ENCODE results near the gene HIBADH. TPM values are rescaled to one million over a fixed set of nuclear protein-coding genes. Genes with fewer than 3 reads are reported as not detected.

HIBADH gene
- total RNA-seq, 2 experiments from 2014 or later = 9.4 to 10.3 TPM

GRCh38 chr7:27606270-27607209 is 56.1 kb downstream of the HIBADH start:
- no peak overlapping the region for H3K4me3 Mint-ChIP-seq
- H3K9me3 Mint-ChIP-seq (ENCODE audit: insufficient read depth) = no peaks in the 10 kb centered on the region
- H3K27me3 Mint-ChIP-seq (ENCODE audit: low read depth) = no peaks in the 10 kb centered on the region
- ATAC-seq (no peak), DNase-seq (no peak)
- no peak overlapping the region for H3K27ac Mint-ChIP-seq
- H3K4me1 Mint-ChIP-seq (ENCODE audit: low read depth) = peaks cover 4% of the 10 kb centered on the region
- H3K36me3 Mint-ChIP-seq (ENCODE audit: low read depth) = no peaks in the 10 kb centered on the region
- ChIA-PET POLR2A (no interaction called here), CTCF (interaction anchor here (0.9 to 3.0 kb wide), 8 partner anchors 10 to 414 kb away, joined by 3 to 17 read pairs (median 3); partner anchors contain the start of gene HIBADH)

DNA sequence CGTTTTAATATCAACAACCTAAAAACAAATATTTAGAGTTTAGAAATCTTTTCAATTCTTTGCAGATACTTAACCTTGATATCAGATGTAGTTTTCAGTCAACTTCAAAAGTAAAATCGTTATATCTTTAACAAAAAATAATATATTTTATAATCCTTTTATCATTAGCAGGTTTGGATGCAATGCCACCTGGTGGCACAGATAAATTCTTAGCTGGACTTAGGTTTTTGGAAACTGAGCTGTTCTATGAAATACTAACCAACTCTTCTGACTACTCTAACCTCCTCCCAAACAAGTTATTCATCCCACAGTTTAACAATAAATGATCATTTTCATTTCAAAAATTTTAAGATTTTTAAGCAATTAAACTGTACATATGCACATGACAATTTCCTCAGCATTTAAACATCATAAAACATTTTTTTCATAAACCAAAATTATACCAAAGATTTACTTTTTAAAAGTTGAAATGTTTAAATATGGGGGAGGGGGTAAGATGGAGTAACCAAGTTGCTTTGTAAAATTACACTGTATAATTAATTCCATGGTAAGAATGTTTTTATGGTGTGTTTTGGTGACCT is 56.9 kb downstream of the HIBADH start:
- Mint-ChIP-seq H3K4me1 (ENCODE audit: low read depth) (peaks cover 4% of the 10 kb centered on the region), H3K9me3 (ENCODE audit: insufficient read depth) (no peaks in the 10 kb centered on the region), H3K27me3 (ENCODE audit: low read depth) (no peaks in the 10 kb centered on the region), H3K27ac (no peak overlapping the region), H3K4me3 (no peak overlapping the region), H3K36me3 (ENCODE audit: low read depth) (no peaks in the 10 kb centered on the region)
- DNase-seq (no peak), ATAC-seq (no peak)
- POLR2A ChIA-PET = no interaction called here
- CTCF ChIA-PET = interaction anchor here (1.0 to 3.0 kb wide), 7 partner anchors 11 to 413 kb away, joined by 3 to 17 read pairs (median 3); partner anchors contain the start of gene HIBADH

DNA sequence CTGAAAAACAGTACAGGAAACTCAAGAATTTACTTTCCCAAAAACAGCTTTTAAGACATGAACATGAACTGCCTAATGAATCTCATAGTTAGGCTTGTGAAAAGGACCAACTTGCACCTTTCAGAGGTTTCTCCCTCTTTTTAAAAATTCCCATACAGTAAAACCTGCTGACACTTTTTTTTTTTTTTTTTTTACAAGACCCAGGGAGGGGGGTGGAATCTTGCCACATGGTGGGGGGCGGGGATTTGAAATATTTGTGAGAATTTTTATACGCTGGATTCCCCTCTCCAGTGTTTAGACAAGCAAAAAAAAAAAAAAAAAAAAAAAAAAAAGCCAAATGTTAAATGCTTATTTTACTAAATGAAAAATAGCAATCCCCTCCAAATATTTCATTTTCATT is 57.4 kb downstream of the HIBADH start:
- ATAC-seq (no peak), DNase-seq (no peak)
- Mint-ChIP-seq H3K36me3 (ENCODE audit: low read depth) (no peaks in the 10 kb centered on the region), H3K9me3 (ENCODE audit: insufficient read depth) (no peaks in the 10 kb centered on the region), H3K4me3 (no peak overlapping the region), H3K4me1 (ENCODE audit: low read depth) (peaks cover 1% of the 10 kb centered on the region), H3K27me3 (ENCODE audit: low read depth) (no peaks in the 10 kb centered on the region), H3K27ac (no peak overlapping the region)
- POLR2A ChIA-PET = no interaction called here
- CTCF ChIA-PET = interaction anchor here (1.0 to 3.0 kb wide), 4 partner anchors 57 to 412 kb away, joined by 3 to 17 read pairs (median 4); partner anchors contain the start of gene HIBADH

GRCh38 chr7:27603813-27604212 is 58.9 kb downstream of the HIBADH start:
- DNase-seq = no peak
- no peaks in the 10 kb centered on the region for H3K27me3 Mint-ChIP-seq (ENCODE audit: low read depth)
- POLR2A ChIA-PET = no interaction called here
- H3K9me3 Mint-ChIP-seq (ENCODE audit: insufficient read depth) = no peaks in the 10 kb centered on the region
- no peaks in the 10 kb centered on the region for H3K36me3 Mint-ChIP-seq (ENCODE audit: low read depth)
- CTCF ChIA-PET = interaction anchor here (1.5 kb wide), 1 partner anchor 408 kb away, joined by 4 read pairs; no protein-coding TSS in a partner anchor
- no peak overlapping the region for H3K27ac Mint-ChIP-seq
- H3K4me3 Mint-ChIP-seq = no peak overlapping the region
- H3K4me1 Mint-ChIP-seq (ENCODE audit: low read depth) = no peaks in the 10 kb centered on the region
- no peak for ATAC-seq

DNA sequence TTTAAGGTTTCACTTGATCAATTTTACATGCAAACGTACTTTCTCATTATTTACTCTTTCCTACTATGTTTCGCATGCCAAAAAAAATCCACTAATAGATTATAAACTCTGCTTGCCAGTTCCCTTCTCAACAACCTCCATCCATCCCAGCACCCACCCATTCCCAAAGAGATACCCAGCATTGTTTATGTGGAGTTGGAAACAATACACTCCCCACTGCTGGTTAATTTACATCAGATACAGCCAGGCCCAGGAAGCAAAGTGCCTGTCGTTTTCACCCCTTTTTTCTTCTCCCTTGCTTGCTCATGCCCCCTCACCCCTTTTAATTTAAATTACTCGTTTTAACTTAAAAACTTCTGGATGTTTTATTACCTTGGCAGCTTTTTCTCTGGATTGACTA is 59.9 kb downstream of the HIBADH start:
- no peaks in the 10 kb centered on the region for H3K27me3 Mint-ChIP-seq (ENCODE audit: low read depth)
- H3K4me3 Mint-ChIP-seq = no peak overlapping the region
- POLR2A ChIA-PET = no interaction called here
- DNase-seq (no peak), ATAC-seq (no peak)
- H3K9me3 Mint-ChIP-seq (ENCODE audit: insufficient read depth) = no peaks in the 10 kb centered on the region
- no peak overlapping the region for H3K27ac Mint-ChIP-seq
- no peaks in the 10 kb centered on the region for H3K36me3 Mint-ChIP-seq (ENCODE audit: low read depth)
- H3K4me1 Mint-ChIP-seq (ENCODE audit: low read depth) = no peaks in the 10 kb centered on the region
- CTCF ChIA-PET = interaction anchor here (1.5 kb wide), 1 partner anchor 407 kb away, joined by 4 read pairs; no protein-coding TSS in a partner anchor

- no peak for ATAC-seq
- no peak overlapping the region for H3K27ac Mint-ChIP-seq
These were observed 61.5 kb downstream of the HIBADH start for GRCh38 chr7:27601217-27601616.

GRCh38 chr7:27600247-27600646 is 62.4 kb downstream of the HIBADH start:
- no peak overlapping the region for H3K4me3 Mint-ChIP-seq
- ATAC-seq (no peak), DNase-seq (no peak)
- no peaks in the 10 kb centered on the region for H3K27me3 Mint-ChIP-seq (ENCODE audit: low read depth)
- H3K9me3 Mint-ChIP-seq (ENCODE audit: insufficient read depth) = no peaks in the 10 kb centered on the region
- H3K36me3 Mint-ChIP-seq (ENCODE audit: low read depth) = no peaks in the 10 kb centered on the region
- POLR2A ChIA-PET = no interaction called here
- CTCF ChIA-PET = no interaction called here
- H3K4me1 Mint-ChIP-seq (ENCODE audit: low read depth) = no peaks in the 10 kb centered on the region
- H3K27ac Mint-ChIP-seq = no peak overlapping the region

More at GRCh38 chr7:27601217-27601616, 61.5 kb downstream of the HIBADH start:
- Mint-ChIP-seq H3K4me3 (no peak overlapping the region), H3K4me1 (ENCODE audit: low read depth) (no peaks in the 10 kb centered on the region), H3K9me3 (ENCODE audit: insufficient read depth) (no peaks in the 10 kb centered on the region), H3K27me3 (ENCODE audit: low read depth) (no peaks in the 10 kb centered on the region), H3K36me3 (ENCODE audit: low read depth) (no peaks in the 10 kb centered on the region)
- POLR2A ChIA-PET = no interaction called here
- CTCF ChIA-PET = no interaction called here
- no peak for DNase-seq

- Mint-ChIP-seq H3K9me3 (ENCODE audit: insufficient read depth) (no peaks in the 10 kb centered on the region), H3K27me3 (ENCODE audit: low read depth) (no peaks in the 10 kb centered on the region), H3K27ac (no peak overlapping the region), H3K4me1 (ENCODE audit: low read depth) (no peaks in the 10 kb centered on the region), H3K36me3 (ENCODE audit: low read depth) (no peaks in the 10 kb centered on the region), H3K4me3 (no peak overlapping the region)
- no peak for DNase-seq
- ChIA-PET POLR2A (no interaction called here), CTCF (no interaction called here)
- no peak for ATAC-seq
These were observed 67.7 kb downstream of the HIBADH start for GRCh38 chr7:27595009-27595408.

- H3K27me3 Mint-ChIP-seq (ENCODE audit: low read depth) = no peaks in the 10 kb centered on the region
- DNase-seq (no peak), ATAC-seq (no peak)
- H3K4me1 Mint-ChIP-seq (ENCODE audit: low read depth) = no peaks in the 10 kb centered on the region
- no peak overlapping the region for H3K27ac Mint-ChIP-seq
- ChIA-PET CTCF (no interaction called here), POLR2A (no interaction called here)
- H3K9me3 Mint-ChIP-seq (ENCODE audit: insufficient read depth) = no peaks in the 10 kb centered on the region
- no peaks in the 10 kb centered on the region for H3K36me3 Mint-ChIP-seq (ENCODE audit: low read depth)
- H3K4me3 Mint-ChIP-seq = no peak overlapping the region
These were observed 69.5 kb downstream of the HIBADH start for GRCh38 chr7:27593226-27593625.

DNA sequence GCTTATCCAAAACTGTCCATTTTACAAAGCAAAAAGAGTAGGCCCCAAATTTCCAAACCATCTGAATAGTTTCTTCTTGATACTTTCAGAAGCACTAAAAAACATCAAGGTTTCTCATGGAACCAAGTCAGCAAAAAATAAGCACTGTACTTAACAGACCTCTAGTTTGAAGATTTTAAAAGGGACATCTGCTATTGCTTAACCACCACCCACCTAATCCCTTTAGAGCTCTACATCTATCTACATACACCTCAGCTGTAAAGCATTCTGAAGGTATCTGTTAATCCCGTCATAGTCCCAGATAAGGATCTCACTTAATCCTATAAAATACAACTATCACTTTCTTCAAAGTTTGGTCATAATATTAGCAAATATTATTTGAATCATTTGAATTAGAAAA is 72.3 kb downstream of the HIBADH start:
- Mint-ChIP-seq H3K9me3 (ENCODE audit: insufficient read depth) (no peaks in the 10 kb centered on the region), H3K27ac (no peak overlapping the region), H3K4me3 (no peak overlapping the region), H3K36me3 (ENCODE audit: low read depth) (no peaks in the 10 kb centered on the region), H3K27me3 (ENCODE audit: low read depth) (no peaks in the 10 kb centered on the region), H3K4me1 (ENCODE audit: low read depth) (no peaks in the 10 kb centered on the region)
- POLR2A ChIA-PET = interaction anchor here (0.5 kb wide), 1 partner anchor 1965 kb away, joined by 3 read pairs; no protein-coding TSS in a partner anchor
- no peak for ATAC-seq
- no peak for DNase-seq
- CTCF ChIA-PET = no interaction called here

GRCh38 chr7:27587429-27587828 is 75.3 kb downstream of the HIBADH start:
- CTCF ChIA-PET = interaction anchor here (1.0 to 2.1 kb wide), 3 partner anchors 10 to 391 kb away, joined by 3 to 7 read pairs (median 6); no protein-coding TSS in a partner anchor
- POLR2A ChIA-PET = interaction anchor here (0.6 kb wide), 1 partner anchor 163 kb away, joined by 3 read pairs; no protein-coding TSS in a partner anchor

GRCh38 chr7:27586825-27587224 is 75.9 kb downstream of the HIBADH start:
- DNase-seq (no peak), ATAC-seq (no peak)
- ChIA-PET CTCF (interaction anchor here (2.0 to 2.1 kb wide), 2 partner anchors 10 to 391 kb away, joined by 6 to 7 read pairs; no protein-coding TSS in a partner anchor), POLR2A (no interaction called here)
- Mint-ChIP-seq H3K9me3 (ENCODE audit: insufficient read depth) (no peaks in the 10 kb centered on the region), H3K27ac (no peak overlapping the region), H3K4me1 (ENCODE audit: low read depth) (no peaks in the 10 kb centered on the region), H3K36me3 (ENCODE audit: low read depth) (no peaks in the 10 kb centered on the region), H3K27me3 (ENCODE audit: low read depth) (no peaks in the 10 kb centered on the region), H3K4me3 (no peak overlapping the region)

More at GRCh38 chr7:27587429-27587828, 75.3 kb downstream of the HIBADH start:
- no peaks in the 10 kb centered on the region for H3K27me3 Mint-ChIP-seq (ENCODE audit: low read depth)
- H3K36me3 Mint-ChIP-seq (ENCODE audit: low read depth) = no peaks in the 10 kb centered on the region
- no peak for ATAC-seq
- H3K9me3 Mint-ChIP-seq (ENCODE audit: insufficient read depth) = no peaks in the 10 kb centered on the region
- no peak for DNase-seq
- H3K4me1 Mint-ChIP-seq (ENCODE audit: low read depth) = no peaks in the 10 kb centered on the region
- no peak overlapping the region for H3K4me3 Mint-ChIP-seq
- no peak overlapping the region for H3K27ac Mint-ChIP-seq

Measured in activated CD8-positive, alpha-beta T cell treated with anti-CD3 and anti-CD28 coated beads, Interleukin-2, amount 10 ng/mL, durations not matched to agents 7 days and 5 days (primary cell).